NCI-H187 treated with DMSO at 0.1 percent for 48 hours (cell line): Measurements from ENCODE around the gene PTCD2.
"Not testable (repeated sequence)": the region's sequence is repeated elsewhere in the genome, so short reads cannot be mapped to it uniquely, and the experiment has no call there.

Experiments
- DNase-seq: peaks from one replicate; lab custom pipeline; 2025; lab: John Stamatoyannopoulos, UW

Gene PTCD2

GRCh38 chr5:72380492-72381274, 60.5 kb downstream of the PTCD2 start:
- no peak for DNase-seq

GRCh38 chr5:72383280-72383679, 63.1 kb downstream of the PTCD2 start:
- DNase-seq = no peak

GRCh38 chr5:72383726-72384125, 63.6 kb downstream of the PTCD2 start:
- no peak for DNase-seq

GRCh38 chr5:72386639-72387038, 66.5 kb downstream of the PTCD2 start:
- no peak for DNase-seq

GRCh38 chr5:72387985-72388384, 67.8 kb downstream of the PTCD2 start:
- no peak for DNase-seq

- no peak for DNase-seq
Observed at GRCh38 chr5:72388646-72389045, 68.5 kb downstream of the PTCD2 start.

- no peak for DNase-seq
Observed at GRCh38 chr5:72390836-72391235, 70.7 kb downstream of the PTCD2 start.

GRCh38 chr5:72392326-72392733, 72.2 kb downstream of the PTCD2 start:
- DNase-seq = no peak

GRCh38 chr5:72393052-72393451, 72.9 kb downstream of the PTCD2 start:
- no peak for DNase-seq

- DNase-seq = no peak
Observed at GRCh38 chr5:72394688-72395087, 74.5 kb downstream of the PTCD2 start.

GRCh38 chr5:72397836-72398235, 77.7 kb downstream of the PTCD2 start:
- no peak for DNase-seq

- DNase-seq = no peak
Observed at GRCh38 chr5:72400950-72401349, 80.8 kb downstream of the PTCD2 start.

GRCh38 chr5:72402381-72402890, 82.3 kb downstream of the PTCD2 start:
- DNase-seq = no peak

- DNase-seq = no peak
Observed at GRCh38 chr5:72402959-72403628, 82.9 kb downstream of the PTCD2 start.

- not testable (repeated sequence) for DNase-seq
Observed at GRCh38 chr5:72404771-72405170, 84.6 kb downstream of the PTCD2 start.

GRCh38 chr5:72407078-72407477, 86.9 kb downstream of the PTCD2 start:
- DNase-seq = no peak

GRCh38 chr5:72407541-72407940, 87.4 kb downstream of the PTCD2 start:
- no peak for DNase-seq

GRCh38 chr5:72408127-72408526, 88.0 kb downstream of the PTCD2 start:
- DNase-seq = no peak

- DNase-seq = no peak
Observed at GRCh38 chr5:72408603-72409002, 88.4 kb downstream of the PTCD2 start.

GRCh38 chr5:72410688-72411295, 90.6 kb downstream of the PTCD2 start:
- DNase-seq = no peak

GRCh38 chr5:72412283-72413055, 92.3 kb downstream of the PTCD2 start:
- no peak for DNase-seq
